NCI-H460 (cell line): ENCODE measurements around the gene JAML. TPM values are rescaled to one million over a fixed set of nuclear protein-coding genes. Genes with fewer than 3 reads are reported as not detected.
"Not testable (repeated sequence)": the region's sequence is repeated elsewhere in the genome, so short reads cannot be mapped to it uniquely, and the experiment has no call there.

Experiments
- DNase-seq: peaks from one replicate; pipeline ENCODE4 v3.0.0-alpha.2; 2016; ENCODE audit warnings: low read depth; ENCODE audit errors: extremely low read depth
- total RNA-seq: library from RNA; depleted of rRNA; stranded (reverse); fragments of >200 nt; shearing (Covaris generic); gene quantifications from 2 replicates; pipeline ENCODE4 v1.2.3, GENCODE V29; 2014

Gene JAML
- total RNA-seq, 1 experiment from 2014 or later: not detected

- DNase-seq: no peak
Observed at GRCh38 chr11:118199135-118199534, 25.7 kb downstream of the JAML start.

GRCh38 chr11:118198370-118198769, 26.4 kb downstream of the JAML start:
- peak; percentile 40 for DNase-seq

DNA sequence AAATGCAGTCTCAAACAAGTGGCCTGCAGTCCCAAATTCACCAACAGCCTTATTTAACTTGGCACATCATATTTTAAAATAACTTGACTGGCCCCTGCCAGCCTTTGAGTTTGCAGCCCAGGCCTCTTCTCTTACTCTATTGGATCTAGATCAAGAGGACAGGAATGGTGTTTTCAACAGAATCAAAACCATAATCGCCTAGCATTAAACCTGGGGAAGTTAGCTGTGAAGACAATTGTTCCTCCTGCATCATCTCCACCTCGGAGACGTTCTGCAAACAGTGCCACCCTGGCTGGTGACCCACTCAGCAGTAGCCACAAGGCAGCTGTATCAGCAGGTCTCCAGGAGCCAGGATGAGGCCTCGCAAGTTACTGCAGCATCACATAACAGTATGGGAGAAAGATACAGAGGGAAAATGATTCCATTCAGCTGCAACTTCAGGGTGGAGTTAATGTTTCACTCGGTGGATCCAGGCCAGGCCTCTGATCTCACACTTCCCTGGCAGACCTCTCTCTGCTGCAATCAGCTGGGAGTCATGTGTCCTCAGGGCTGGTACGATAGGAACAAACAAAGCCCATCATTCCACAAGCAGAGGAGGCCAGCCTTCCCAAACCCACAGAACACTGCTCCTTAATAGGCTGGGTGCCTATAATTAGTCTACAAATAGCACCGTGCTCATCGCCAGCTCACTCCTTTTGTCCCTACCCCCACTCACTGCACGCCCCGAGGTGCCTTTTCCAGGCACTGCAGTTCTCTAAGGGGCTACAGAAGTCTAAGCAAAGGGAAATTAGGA, 29.8 kb downstream of the JAML start:
- no peak for DNase-seq

GRCh38 chr11:118193910-118194566, 30.8 kb downstream of the JAML start:
- no peak for DNase-seq

GRCh38 chr11:118192817-118193216, 32.0 kb downstream of the JAML start:
- DNase-seq: not testable (repeated sequence)

GRCh38 chr11:118190942-118191506, 33.8 kb downstream of the JAML start:
- DNase-seq: not testable (repeated sequence)

GRCh38 chr11:118186346-118187107, 38.3 kb downstream of the JAML start:
- DNase-seq: no peak

DNA sequence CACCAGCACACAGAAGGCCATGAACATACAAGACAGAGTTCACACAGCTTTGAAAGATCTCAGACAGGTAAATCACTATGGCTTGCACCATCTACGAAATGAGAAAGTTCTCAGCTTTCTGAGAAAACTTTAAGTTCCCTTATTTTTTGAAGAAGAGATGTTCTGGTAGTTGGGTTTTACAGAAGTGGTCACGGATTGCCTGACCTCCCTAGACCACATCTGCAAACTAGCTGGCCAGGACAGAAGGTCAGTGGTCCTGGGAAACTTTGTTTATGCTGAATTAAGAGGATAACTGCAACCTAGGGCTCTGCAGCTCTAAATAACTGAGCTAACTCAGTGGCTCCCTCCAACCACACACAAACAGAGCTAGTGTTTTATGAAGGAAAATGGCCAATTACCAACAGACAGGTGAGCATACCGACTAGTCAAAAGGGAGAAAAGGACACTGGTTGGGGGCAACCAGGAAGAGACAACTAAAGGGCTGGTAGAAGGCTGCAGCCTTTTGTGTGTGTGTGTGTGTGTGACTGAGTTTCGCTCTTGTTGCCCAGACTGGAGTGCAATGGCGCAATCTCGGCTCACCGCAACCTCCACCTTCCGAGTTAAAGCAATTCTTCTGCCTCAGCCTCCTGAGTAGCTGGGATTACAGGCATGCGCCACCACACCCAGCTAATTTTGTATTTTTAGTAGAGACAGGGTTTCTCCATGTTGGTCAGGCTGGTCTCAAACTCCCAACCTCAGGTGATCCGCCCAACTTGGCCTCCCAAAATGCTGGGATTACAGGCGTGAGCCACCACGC, 39.8 kb downstream of the JAML start:
- no peak for DNase-seq

DNA sequence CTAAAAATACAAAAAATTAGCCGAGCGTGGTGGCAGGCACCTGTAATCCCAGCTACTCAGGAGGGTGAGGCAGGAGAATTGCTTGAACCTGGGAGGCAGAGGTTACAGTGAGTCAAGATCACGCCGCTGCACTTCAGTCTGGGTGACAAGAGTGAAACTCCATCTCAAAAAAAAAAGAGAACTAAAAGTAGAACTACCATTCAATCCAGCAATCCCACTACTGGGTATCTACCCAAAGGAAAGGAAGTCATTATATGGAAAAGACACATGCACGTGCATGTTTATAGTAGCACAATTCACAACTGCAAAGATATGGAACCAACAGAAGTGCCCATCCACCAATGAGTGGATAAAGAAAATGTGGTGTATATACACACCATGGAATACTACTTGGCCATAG, 41.1 kb downstream of the JAML start:
- DNase-seq: not testable (repeated sequence)

DNA sequence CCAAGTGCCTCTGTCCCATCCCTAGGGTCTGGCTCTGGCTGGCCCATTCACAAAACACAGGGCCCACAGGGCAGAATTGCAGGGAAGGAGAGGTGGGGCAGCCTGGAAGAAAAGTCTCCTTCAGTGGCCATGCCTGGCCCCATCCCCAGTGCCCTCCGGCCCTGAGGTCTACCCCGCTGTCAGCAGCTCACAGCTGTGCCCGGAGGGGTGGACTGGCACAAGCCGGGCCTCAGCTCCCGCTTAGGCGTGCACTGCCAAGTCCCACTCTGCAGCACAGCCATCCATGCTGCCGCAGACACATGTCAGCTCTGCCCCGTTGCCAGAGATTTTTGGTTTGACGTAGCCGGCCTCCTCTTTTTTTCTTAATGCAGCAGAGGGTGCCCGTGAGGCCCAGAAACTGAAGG, 44.5 kb downstream of the JAML start:
- DNase-seq: no peak

GRCh38 chr11:118176778-118177134, 48.1 kb downstream of the JAML start:
- DNase-seq: no peak

- no peak for DNase-seq
Observed at GRCh38 chr11:118175993-118176777, 48.6 kb downstream of the JAML start, which contains the start of gene SCN2B. Gene SCN2B, minus strand, starts transcription at chr11:118176639. Its CDS starts 208 bp downstream, at chr11:118176431.

- DNase-seq: no peak
Observed at GRCh38 chr11:118175031-118175992, 49.5 kb downstream of the JAML start.

- DNase-seq: no peak
Observed at GRCh38 chr11:118174006-118174567, 50.7 kb downstream of the JAML start.

DNA sequence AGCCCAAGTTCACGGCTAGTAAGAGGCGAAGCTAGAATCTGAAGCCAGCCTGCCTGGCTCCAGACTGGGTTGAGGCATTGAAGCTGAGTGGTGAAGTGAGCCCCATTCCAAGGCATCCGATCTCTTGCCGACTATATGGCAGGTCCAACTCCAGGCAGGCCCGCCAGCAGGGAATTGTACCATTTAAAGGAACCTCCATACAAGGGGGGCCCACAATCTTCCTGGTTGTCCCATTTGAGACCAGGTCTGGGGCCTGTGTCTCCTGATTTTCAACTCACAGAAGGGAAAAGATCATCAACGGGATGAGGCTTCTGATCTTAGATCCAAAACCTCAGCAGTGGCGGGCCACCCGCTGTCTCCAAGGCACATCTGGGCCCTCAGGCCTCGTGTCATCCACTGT, 52.5 kb downstream of the JAML start:
- DNase-seq: no peak

DNA sequence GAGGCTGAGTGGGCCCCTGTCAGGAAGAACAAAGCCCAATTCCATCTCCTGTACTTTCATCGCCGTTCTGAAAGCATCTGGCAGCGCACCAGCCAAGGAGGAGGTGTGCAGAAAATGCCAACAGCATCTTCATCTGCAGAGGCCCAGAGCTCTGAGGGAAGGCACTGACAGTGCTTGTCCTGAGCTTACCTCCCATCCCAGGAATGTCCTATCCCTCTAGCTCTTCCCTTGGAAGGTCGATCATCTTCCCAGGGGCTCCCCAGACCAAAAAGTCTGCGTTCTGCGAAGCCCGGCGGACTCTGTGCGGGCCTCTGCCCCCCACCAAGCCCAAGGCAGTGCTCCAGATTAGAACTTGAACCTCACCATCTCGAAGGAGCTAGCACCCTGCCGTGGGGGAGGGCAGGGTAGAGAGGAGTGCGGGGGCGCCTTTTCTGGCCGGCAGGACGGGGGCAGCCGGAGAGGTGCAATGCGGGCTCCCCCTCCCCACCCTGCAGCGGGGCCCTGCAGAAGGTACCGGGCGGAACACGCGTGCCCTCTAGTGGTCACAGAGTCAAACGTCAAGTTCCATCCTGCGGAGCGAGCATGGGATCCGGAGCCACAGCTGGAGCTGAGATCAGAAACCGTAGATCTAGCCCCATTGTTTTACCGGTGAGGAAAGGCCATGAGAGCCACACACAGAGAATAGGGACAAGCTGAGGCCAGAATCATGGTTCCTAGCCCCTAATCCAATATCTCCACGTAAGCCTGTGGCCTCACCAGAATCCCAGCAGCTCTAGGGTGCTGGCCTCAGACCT, 53.3 kb downstream of the JAML start:
- DNase-seq: peak; percentile 35

GRCh38 chr11:118170882-118171268, 53.9 kb downstream of the JAML start:
- no peak for DNase-seq
